SK-N-SH (cell line): ENCODE results near the gene MLC1. TPM values are rescaled to one million over a fixed set of nuclear protein-coding genes. Genes with fewer than 3 reads are reported as not detected.
A peak's percentile ranks its signal among the peaks of the same experiment; 100 is the strongest.

ENCODE experiments used
- CTCF ChIA-PET: fragments of 300-600, 350-600 bp; formaldehyde crosslinking; extraction: SDS; loops from one replicate; lab custom pipeline; 2021; lab: Yijun Ruan, JAX
- POLR2A ChIA-PET: fragments of 350-600 bp; sonication (Branson Sonifier 250); formaldehyde crosslinking; extraction: SDS; loops from one replicate; lab custom pipeline; 2020; ENCODE audit warnings: antibody characterized with exemption, inconsistent platforms; lab: Yijun Ruan, JAX
- DNase-seq: peaks from one replicate; pipeline ENCODE4 v3.0.0; 2012
- H2AFZ ChIP-seq: fragments of 200-600 bp; sonication (generic); 2 replicates; pipeline ENCODE4 v1.8.1; 2016; ENCODE audit warnings: antibody characterized with exemption, mild to moderate bottlenecking, low read depth
- H3F3A ChIP-seq: fragments of 200-600 bp; sonication (generic); replicated peaks from 2 replicates; pipeline ENCODE3; 2016; ENCODE audit warnings: antibody characterized with exemption, mild to moderate bottlenecking; ENCODE audit not compliant: insufficient read depth
- H3K27ac ChIP-seq, 2 experiments: fragments of 200-500 bp in 1 of 2; fragments of 200-600 bp in 1 of 2; sonication (Bioruptor generic) in 1 of 2; sonication (generic), shearing (Covaris generic) in 1 of 2; 2 replicates each; pipeline versions ENCODE4 v1.5.1 to v1.6.1; 2014 to 2016; ENCODE audit warnings: low read depth in 2 of 2, inconsistent platforms in 1 of 2, low read length in 1 of 2, mild to moderate bottlenecking in 1 of 2, mixed read lengths in 1 of 2
- H3K27me3 ChIP-seq: fragments of 200-600 bp; sonication (generic), shearing (Covaris generic); 2 replicates; pipeline ENCODE4 v1.6.1; 2016; ENCODE audit warnings: mixed run types; ENCODE audit not compliant: insufficient read depth
- H3K36me3 ChIP-seq, 2 experiments: fragments of 200-500 bp in 1 of 2; fragments of 200-600 bp in 1 of 2; sonication (Bioruptor generic) in 1 of 2; sonication (generic) in 1 of 2; replicated peaks in 1 of 2; 2 replicates each; pipeline versions ENCODE3 to v1.5.1; 2014 to 2016; ENCODE audit warnings: low read length in 1 of 2, mild to moderate bottlenecking in 1 of 2; ENCODE audit not compliant: insufficient read depth in 2 of 2, control insufficient read depth in 1 of 2
- H3K4me1 ChIP-seq, 2 experiments: fragments of 200-500 bp in 1 of 2; fragments of 200-600 bp in 1 of 2; sonication (Bioruptor generic) in 1 of 2; sonication (generic), shearing (Covaris generic) in 1 of 2; 2 replicates each; pipeline versions ENCODE4 v1.5.1 to v1.6.1; 2014 to 2016; ENCODE audit warnings: low read depth in 1 of 2, low read length in 1 of 2, mixed run types in 1 of 2; ENCODE audit not compliant: insufficient read depth in 2 of 2, control insufficient read depth in 1 of 2
- H3K4me2 ChIP-seq: fragments of 200-600 bp; sonication (generic), shearing (Covaris generic); 2 replicates; pipeline ENCODE4 v1.6.1; 2017; ENCODE audit warnings: mixed run types
- H3K4me3 ChIP-seq, 2 experiments: fragments of 200-500 bp in 1 of 2; fragments of 200-600 bp in 1 of 2; sonication (Bioruptor generic) in 1 of 2; sonication (generic), shearing (Covaris generic) in 1 of 2; 2 replicates each; pipeline versions ENCODE4 v1.5.1 to v1.8.1; 2014 to 2016; ENCODE audit warnings: low read depth in 2 of 2, inconsistent platforms in 1 of 2, low read length in 1 of 2, mild to moderate bottlenecking in 1 of 2, mixed read lengths in 1 of 2, moderate library complexity in 1 of 2
- H3K79me2 ChIP-seq: fragments of 200-600 bp; sonication (generic); 2 replicates; pipeline ENCODE4 v1.8.1; 2017; ENCODE audit warnings: mild to moderate bottlenecking; ENCODE audit not compliant: insufficient read depth
- H3K9ac ChIP-seq: fragments of 200-600 bp; sonication (generic); 2 replicates; pipeline ENCODE4 v1.6.1; 2017; ENCODE audit warnings: mixed run types
- H3K9me2 ChIP-seq: fragments of 200-600 bp; sonication (generic); 2 replicates; pipeline ENCODE4 v1.6.1; 2017; ENCODE audit warnings: mixed run types
- H3K9me3 ChIP-seq: fragments of 200-600 bp; sonication (generic); 2 replicates; pipeline ENCODE4 v1.6.1; 2017; ENCODE audit warnings: mixed run types, mild to moderate bottlenecking, moderate library complexity
- H4K20me1 ChIP-seq: fragments of 200-600 bp; sonication (generic); 2 replicates; pipeline ENCODE4 v1.6.1; 2017; ENCODE audit warnings: mild to moderate bottlenecking, mixed run types; ENCODE audit not compliant: insufficient read depth
- CTCF ChIP-seq: fragments of 200-600 bp; sonication (generic); IDR thresholded peaks from 2 replicates; pipeline ENCODE4 v1.6.1; 2017; ENCODE audit warnings: antibody characterized with exemption, mild to moderate bottlenecking, moderate library complexity
- IRF3 ChIP-seq: fragments of 150-350 bp; IDR thresholded peaks from 2 replicates; pipeline ENCODE4 v1.6.1; 2016; ENCODE audit warnings: mild to moderate bottlenecking, low read depth, low read length
- MAX ChIP-seq: IDR thresholded peaks from 2 replicates; pipeline ENCODE4 v1.4.0; 2012; ENCODE audit warnings: low read depth
- MXI1 ChIP-seq: IDR thresholded peaks from 2 replicates; pipeline ENCODE4 v1.6.1; 2012; ENCODE audit warnings: mild to moderate bottlenecking, low read depth, low read length, improper control_type of control experiment
- NRF1 ChIP-seq: IDR thresholded peaks from 2 replicates; pipeline ENCODE4 v1.6.1; 2012; ENCODE audit warnings: low read depth, mild to moderate bottlenecking, low read length
- RAD21 ChIP-seq: IDR thresholded peaks from 2 replicates; pipeline ENCODE4 v1.6.1; 2012; ENCODE audit warnings: mild to moderate bottlenecking, low read length
- SMC3 ChIP-seq: IDR thresholded peaks from 2 replicates; pipeline ENCODE4 v1.6.1; 2012; ENCODE audit warnings: low read depth, low read length, improper control_type of control experiment
- WGBS: methylation state at CpG from one replicate; pipeline ENCODE4 v1.1.6; 2017; ENCODE audit warnings: low lambda C conversion rate; 5-methylcytosine and 5-hydroxymethylcytosine counted together
- polyA plus RNA-seq, 3 experiments: library from polyadenylated mRNA; depleted of rRNA; stranded (reverse); fragments of >200 nt; gene quantifications; 2 replicates each; pipeline ENCODE4 v1.2.3, GENCODE V29; 2012

The MLC1 gene
- polyA plus RNA-seq, 1 of the 3 experiments (the other 2 are of a cell fraction): not detected

- WGBS: 0% methylated on average over 1 of the region's 52 CpGs
These were observed 54.7 kb downstream of the MLC1 start for GRCh38 chr22:50030297-50031188.

More at GRCh38 chr22:50030297-50031188, 54.7 kb downstream of the MLC1 start:
- H3K36me3 ChIP-seq: no peaks in the 10 kb centered on the region
- no peaks in the 10 kb centered on the region for H4K20me1 ChIP-seq
- TF ChIP-seq MXI1 (no peak), CTCF (peak; percentile 75), MAX (peak; percentile 16; the same call in 1 of the 2 replicates), RAD21 (peak; percentile 80), IRF3 (no peak), SMC3 (peak; percentile 98), NRF1 (peak; percentile 53)
- H3K79me2 ChIP-seq: no peaks in the 10 kb centered on the region
- no peaks in the 10 kb centered on the region for H3K9me3 ChIP-seq
- H3K4me1 ChIP-seq: peaks cover 0 to 13% of the 10 kb centered on the region in 2 experiments; a peak in 1 of 4 replicates
- no peak overlapping the region for H3K9ac ChIP-seq
- H3K4me2 ChIP-seq: peak overlapping the region; percentile 71
- peak; percentile 92 for DNase-seq
- H3F3A ChIP-seq: no peaks in the 10 kb centered on the region
- H3K27me3 ChIP-seq: no peaks in the 10 kb centered on the region; the same call in 1 of the 2 replicates
- POLR2A ChIA-PET: interaction anchor here (1.4 kb wide), 1 partner anchor 100 kb away, joined by 3 read pairs; no protein-coding TSS in a partner anchor
- CTCF ChIA-PET: interaction anchor here (0.6 to 3.3 kb wide), 64 partner anchors 8 to 457 kb away, joined by 3 to 88 read pairs (median 5); partner anchors contain the start of gene IL17REL
- no peaks in the 10 kb centered on the region for H3K9me2 ChIP-seq
- no peak overlapping the region for H3K27ac ChIP-seq
- H3K4me3 ChIP-seq: peak overlapping the region in 1 of 2 experiments; percentile 19; a peak in 1 of 4 replicates
- no peak overlapping the region for H2AFZ ChIP-seq
